Suppressor macrophage treated with lipopolysaccharide for 1 hour (primary cell): ENCODE measurements around the gene TBX6.

Source experiments
- DNase-seq, 3 donors: peaks; one replicate each; pipeline ENCODE4 v3.0.0-alpha.2; 2020 to 2022

The TBX6 gene

GRCh38 chr16:30113711-30114333 is 22.1 kb upstream of the TBX6 start:
- DNase-seq: no peak

DNA sequence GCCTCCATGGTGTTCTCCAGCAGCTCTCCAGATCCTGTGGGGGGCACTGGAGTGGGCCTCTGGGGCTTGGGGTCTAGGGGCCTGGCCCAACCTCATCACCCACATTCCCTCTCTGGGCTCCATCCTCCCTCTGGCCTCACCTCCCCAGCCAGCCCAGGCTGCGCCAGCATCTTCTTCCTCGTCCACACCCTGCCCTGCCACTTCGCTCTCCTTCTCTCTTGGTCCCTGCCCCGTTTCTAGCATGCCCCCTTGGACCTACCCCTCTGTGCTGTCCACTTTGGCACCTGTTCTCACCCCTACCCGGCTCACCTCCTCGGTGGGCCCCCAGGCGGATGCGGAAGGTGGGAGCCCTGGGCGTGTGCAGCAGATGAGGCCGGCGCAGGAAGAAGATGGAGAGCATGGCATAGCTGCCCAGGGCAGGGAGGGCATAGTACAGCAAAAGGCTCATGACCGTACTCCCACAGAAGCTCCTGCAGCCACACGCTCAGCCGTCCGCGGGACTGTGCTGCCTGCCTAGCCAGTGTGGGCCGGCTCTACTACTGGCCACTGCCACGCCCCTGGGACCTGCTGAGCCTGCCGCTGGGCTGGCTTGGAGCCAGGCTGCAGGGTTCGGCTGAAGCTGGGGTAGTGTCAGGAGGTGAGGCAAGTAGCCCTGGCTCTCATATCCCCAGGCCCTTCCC is 21.4 kb upstream of the TBX6 start, which contains the start of gene GDPD3:
Gene GDPD3 (minus strand): TSS at position 507 of the 680 bp plus-strand sequence. CDS start 59 bp downstream, at position 448.
- no peak for DNase-seq

GRCh38 chr16:30112197-30113030 is 20.7 kb upstream of the TBX6 start:
- DNase-seq: peak; percentile 56 to 82 (median 57)

- no peak for DNase-seq
These were observed 18.9 kb upstream of the TBX6 start for GRCh38 chr16:30110661-30111060.

GRCh38 chr16:30108059-30108850 is 16.5 kb upstream of the TBX6 start:
- DNase-seq: no peak

GRCh38 chr16:30104492-30104891 is 12.8 kb upstream of the TBX6 start:
- DNase-seq: no peak

DNA sequence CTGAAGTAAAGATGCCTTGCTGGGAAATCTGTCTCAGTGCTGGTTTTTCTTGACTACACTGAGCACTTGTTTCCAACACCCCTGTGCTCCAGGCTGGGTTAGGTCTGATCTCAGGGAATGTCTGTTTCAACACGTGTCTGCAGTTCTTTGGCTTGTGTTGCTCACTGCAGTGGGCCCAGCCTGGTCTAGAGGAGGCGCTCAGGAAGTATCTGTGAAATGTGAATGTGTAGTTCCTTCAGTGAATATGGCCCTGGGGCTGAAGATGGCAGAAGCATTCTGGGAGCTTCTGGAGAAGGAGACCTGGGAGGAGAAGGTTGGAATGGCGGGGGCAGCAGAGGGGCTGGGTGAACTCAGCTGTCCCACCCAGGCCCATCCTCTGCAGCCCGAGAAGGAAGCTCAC is 12.4 kb upstream of the TBX6 start:
- DNase-seq: no peak

DNA sequence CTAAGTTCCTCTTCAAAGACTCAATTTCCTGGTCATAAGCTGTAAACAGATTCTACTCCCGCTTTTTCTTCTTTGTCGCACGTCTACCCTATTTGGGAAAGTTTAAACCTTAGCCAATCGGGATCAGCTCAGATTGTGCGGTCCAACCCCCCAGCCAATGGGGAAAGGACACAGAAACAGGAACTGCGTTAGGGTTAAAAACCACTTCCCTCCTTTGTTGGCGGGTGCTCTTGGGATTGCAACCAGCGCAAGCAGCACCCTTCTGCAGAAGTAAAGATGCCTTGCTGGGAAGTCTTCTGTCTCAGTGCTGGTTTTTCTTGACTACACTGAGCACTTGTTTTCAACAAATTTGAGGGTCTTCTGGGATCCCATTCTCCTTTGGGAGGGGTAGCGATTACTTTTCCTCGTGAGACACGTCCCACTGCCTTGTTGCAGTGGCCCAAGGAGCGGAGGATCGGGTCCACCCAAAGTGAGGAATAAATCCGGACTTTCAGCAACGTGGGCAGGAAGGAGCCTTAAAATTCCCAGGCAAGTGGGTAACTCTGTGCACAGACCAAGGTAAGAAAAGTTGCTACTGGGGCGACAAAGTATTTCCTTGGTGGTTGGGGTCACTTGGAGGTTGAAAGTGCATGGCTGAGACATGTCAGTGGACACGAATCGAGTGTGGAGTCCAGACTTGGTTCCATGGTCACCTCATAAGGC is 5.3 kb upstream of the TBX6 start:
- DNase-seq: peak in 2 of 3 donors; percentile 21 to 39

DNA sequence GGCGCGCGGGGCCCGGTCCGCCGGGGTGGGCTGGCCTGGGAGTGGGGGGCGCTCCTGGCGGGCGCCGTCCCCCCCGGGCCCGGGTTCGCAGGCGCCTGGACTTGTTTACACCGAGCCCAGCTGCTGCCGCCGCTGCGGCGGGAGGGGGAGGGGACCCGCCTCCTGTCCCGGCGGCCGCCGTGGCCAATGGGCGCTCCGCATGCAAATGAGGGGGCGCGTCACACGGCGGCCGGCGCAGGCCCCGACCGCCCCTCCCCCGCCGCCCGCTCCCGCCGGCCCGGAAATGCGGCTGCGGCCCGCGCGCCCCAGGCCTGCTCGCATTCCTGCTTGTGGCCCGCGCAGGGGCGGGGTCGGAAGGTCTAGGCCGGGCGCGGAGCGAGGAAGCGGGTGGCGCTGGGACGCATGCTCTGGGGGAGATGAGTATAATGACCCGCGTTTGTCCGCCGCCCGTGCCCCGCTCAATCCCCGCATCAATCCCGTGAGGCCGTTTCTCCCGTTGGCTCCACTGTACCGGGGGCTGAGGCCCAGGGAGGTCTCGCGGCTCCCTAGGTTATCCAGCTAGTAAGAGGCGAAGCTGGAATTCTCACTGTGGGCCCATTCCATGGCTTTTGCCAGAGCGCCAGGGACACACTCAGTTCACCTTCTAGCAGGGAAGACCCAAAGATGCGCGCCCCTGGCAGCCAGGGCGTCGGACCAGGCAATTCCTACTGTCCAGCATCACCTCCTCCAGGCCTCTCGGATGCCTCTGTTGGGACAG is 4.6 kb upstream of the TBX6 start, which contains the start of gene YPEL3:
Gene YPEL3 (minus strand): TSS at position 109 of the 757 bp plus-strand sequence. CDS start 731 bp downstream, outside the sequence.
- DNase-seq: peak; percentile 78 to 94 (median 79)

- no peak for DNase-seq
These were observed 3.7 kb upstream of the TBX6 start for GRCh38 chr16:30095166-30096078.

DNA sequence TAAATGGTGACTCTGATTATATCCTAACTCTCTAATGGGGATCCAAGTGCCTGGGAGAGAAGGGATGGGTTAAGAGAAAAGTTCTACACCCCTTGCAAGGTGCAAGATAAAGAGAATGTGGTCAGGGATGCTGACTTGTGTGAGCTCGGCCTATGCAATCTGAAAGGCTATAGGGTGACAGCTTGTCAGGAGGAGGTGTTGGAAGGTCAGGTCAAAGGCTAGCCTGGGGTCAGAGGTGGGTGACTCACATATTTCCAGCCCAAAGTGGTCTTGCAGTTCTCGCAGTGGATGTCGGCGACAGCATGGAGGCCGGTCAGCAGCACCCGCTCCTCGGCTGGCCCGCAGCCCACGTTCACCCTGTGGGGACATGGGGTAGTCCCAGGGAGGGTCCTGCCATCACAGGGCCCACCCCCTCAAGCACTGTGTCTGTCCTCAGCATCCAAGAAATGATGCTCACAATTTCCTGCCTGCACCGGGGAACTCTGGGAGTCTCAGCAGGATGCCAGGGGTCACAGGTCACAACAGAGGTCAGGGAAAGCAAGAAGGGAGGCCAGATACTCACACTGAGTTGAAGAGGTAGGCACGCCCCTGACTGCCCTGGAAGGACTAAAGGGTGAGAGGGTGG is 2.9 kb upstream of the TBX6 start:
- no peak for DNase-seq

GRCh38 chr16:30092373-30093010 is 768 bp upstream of the TBX6 start:
- DNase-seq: peak; percentile 96 to 98 (median 97)

GRCh38 chr16:30090610-30091331 is 953 bp downstream of the TBX6 start:
- DNase-seq: no peak

DNA sequence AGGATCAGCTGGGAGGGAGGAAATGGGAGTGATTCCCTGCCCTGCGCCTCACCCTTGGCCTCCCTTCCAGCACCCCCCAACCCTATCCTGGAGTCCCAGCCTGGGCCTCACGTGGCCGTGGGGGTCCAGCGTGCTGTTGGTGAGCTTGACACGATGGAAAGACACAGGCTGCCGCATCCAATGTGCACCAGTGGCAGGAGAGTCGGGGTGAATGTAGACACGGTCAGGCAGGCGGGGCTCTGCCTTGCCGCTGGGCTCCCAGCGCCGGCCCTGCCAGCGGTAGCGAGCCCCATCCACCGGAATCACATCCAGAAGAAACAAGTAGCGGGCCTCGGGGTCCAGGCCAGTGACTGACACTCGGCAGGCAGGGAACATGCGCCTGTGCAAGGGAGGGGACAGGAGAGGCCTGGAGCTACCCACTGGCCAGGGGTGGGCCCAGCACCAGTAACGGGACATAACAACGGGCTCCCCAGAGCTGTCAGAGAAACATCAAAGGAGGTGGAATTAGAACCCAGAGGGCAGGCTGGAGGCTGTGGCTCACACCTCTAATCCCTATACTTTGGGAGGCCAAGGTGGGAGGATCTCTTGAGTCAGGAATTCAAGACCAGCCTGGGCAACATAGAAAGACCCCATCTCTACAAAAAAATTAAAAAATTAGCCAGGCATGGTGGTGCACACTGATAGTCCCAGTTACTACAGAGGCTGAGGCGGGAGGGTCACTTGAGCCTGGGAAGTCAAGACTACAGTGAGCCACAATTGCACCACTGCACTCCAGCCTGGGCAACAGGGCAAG is 2.7 kb downstream of the TBX6 start:
- no peak for DNase-seq

GRCh38 chr16:30088237-30088831 is 3.4 kb downstream of the TBX6 start:
- DNase-seq: no peak

DNA sequence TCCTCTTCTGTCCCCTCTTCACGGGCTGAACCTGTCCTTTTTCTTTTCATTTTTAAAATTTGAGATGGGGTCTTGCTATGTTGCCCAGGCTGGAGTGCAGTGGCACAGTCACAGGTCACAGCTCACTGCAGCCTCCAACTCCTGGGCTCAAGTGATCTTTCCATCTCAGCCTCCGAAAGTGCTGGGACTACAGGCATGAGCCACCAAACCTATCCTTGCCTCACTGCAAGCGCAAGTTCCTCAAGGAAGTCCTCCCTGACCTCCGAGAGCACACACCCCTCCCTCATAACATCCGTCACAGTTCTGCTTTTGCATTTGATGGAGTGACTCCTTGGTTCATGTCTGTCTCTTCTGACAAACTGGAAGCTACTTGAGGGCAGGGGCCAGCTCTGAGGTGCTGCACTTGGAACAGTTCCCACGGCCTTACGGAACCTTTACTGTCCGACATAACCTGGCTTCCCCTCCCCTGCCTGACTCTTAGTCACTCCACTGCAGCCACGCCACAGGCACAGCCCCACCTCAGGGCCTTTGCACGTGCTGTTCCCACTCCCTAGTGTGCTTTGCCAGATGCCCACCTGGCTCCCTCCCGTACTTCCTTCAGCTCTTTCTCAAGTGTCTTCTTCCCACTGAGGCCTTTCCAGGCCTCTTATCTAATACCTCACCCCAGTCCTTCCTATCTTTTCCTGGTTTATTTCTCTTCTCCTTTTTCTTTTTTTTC is 4.4 kb downstream of the TBX6 start:
- peak; percentile 83 to 88 (median 86) for DNase-seq
